Renal cortical epithelial cell (primary cell): ENCODE data around the gene PLEKHA6. TPM values are rescaled to one million over a fixed set of nuclear protein-coding genes. Genes with fewer than 3 reads are reported as not detected.

Experiments
- DNase-seq: peaks from one replicate; pipeline ENCODE4 v3.0.0-alpha.2; 2011; ENCODE audit warnings: low read depth
- total RNA-seq: library from RNA; depleted of rRNA; stranded (reverse); fragments of >200 nt; gene quantifications from 2 replicates; pipeline ENCODE4 v1.2.3, GENCODE V29; 2014

Gene PLEKHA6
- total RNA-seq, 1 donor from 2014 or later, result 26.8 TPM

DNA sequence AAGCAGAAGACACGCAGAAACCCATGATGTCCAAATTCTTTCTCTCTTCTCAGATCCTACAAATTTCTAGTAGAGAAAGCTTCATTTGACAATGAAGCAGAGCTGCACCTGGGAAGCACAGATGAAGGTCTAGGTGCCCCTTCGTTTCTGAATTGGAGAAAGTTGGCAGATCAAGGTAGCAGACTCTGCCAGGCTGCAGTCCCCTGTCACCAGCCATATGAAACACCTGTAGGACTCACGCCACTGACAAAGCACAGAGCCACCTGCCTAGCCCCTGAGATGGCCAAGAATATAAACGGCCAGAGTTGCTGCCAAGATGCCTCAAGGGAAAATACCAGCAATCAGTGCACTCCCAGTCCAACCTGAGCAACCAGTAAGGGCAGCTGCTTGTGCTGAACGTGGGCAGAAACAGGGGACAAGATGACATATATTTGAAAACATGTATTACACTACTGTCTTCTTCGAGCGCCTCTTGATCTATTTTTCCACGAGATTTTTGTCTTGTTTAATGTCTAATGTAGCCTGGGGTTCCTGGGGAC is 20.6 kb upstream of the PLEKHA6 start:
- DNase-seq, result no peak

GRCh38 chr1:204377800-204378668 is 18.3 kb upstream of the PLEKHA6 start:
- peak; percentile 76 for DNase-seq

DNA sequence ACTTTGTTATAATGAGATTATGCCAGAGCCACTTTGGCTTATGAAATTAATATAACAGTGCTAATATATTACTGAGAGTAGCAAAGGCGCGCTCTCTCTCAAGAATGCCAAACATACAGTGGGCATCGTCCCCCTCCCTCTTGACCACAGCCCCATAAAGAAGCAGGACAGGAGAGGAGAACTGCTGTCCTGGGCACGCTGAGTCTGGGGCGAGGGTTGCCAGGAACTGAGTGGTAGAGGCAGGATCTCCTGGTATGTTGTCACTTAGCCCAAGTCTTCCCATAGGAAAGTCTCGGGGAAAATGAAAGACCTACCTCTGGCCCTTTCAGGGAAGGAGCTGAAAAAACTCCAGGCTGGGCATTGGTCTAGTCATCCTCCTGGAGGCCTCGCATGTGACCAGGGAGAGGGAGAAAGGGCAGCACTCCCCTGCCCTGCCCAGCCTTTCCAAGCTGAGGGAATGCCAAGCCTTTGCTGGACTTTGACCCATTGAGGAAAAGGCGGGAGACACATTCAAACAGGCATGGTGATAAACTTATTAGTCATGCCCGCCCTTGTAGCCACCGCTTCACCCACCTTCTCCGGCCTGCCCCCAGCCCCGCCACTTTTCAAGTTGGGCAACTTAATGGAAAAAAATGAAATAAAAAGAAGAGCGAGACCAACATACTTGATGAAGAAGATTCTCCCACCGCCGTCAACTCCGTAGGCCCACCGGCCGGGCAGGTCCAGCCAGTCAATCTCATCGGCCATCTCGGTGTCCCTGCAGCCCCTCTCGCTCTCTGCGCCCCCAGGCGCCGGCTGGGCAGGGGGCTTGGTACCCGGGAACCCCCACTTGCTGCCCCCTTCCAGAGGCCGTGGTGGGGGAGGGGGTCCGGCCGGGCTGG is 17.4 kb upstream of the PLEKHA6 start:
- peak; percentile 89 for DNase-seq

DNA sequence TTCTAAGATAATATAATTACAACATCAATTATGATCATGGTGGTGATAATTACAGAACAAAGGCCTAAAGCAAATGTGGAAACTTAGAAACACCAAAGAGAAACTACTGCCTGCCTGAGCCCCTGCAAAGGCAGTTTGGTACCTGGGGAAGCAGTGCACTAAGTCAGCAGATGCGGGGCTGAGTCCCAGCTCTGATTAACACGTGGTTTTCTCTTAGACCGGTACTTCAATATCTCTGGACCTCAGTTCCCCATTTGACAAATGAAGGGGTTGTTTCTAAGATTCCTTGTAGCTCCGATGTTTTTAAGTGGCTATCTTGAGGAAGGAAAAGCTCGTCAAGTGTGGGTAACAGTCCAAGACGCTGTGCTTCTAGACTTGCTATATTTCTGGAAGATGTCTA is 16.7 kb upstream of the PLEKHA6 start:
- DNase-seq, result no peak

GRCh38 chr1:204373911-204374310 is 14.2 kb upstream of the PLEKHA6 start:
- no peak for DNase-seq

- DNase-seq, result no peak
These were observed 10.4 kb upstream of the PLEKHA6 start for GRCh38 chr1:204370176-204370575.

- no peak for DNase-seq
These were observed 9.4 kb upstream of the PLEKHA6 start for GRCh38 chr1:204368996-204369726.

DNA sequence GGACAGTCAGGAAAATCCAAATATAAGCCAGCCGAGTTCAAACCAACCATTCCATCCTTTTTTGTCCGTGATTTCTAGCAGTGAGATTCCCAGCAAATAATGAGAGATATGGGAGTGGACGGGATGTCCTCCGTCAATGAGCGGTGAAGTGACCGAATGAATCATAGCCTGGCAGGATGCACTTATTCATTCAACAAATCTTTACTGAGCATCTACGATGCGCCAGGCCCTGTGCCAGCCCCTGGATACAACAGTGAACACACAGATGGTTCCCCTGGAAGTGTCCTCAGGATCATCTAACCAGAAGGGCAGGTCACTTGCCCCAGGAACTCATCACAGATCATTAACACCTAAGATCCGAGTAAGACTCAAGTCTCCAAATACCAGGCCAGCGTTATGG is 8.2 kb upstream of the PLEKHA6 start:
- no peak for DNase-seq

DNA sequence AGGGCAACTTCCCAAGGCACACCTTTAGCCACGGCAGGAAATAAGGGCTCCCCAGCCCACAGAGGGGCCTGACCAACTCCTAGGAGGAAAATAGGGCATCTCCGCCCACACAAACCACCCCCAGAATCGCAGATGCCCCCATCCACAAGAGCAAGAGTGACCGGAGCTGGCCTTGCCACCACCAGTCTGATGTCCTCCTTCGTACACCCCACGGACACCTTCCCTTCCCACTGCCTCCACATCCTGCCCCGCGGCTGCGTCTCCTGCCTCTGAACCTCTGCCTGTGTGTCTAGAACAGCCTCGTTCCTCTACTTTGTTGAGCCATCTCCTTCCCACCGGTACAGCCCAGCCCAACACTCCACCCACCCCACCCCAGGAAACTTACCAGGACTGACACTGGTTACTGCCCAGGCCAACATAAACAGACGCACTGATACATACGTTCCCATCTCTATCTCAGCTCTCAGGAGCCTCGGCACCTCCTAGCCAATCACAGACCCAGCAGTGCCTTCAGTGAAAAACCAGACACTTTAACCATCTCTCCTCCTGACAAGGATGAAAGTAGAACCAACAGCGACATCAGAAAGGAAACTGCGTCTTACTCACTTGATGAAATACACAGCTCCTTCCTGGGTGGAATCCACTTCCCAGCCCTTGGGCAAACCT is 7.6 kb upstream of the PLEKHA6 start:
- no peak for DNase-seq

DNA sequence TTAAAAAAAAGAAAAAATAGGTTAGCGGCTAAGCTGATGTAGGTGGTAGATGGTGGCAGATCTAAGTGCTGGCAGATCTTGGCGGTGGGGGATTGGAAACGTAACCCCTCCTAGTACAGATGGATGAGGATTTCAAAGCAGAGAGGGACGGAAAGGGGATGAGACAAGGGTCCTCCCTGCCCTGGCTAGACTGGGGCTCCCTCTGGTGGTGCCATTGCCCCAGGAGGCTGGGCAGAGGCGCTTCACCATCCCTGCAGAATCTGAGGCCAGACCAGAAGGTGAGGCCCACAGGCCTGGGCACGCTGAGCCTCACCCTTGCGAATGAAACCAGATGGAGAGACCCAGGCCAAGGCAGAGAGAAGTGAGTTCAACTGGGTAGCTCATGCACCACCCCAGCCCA is 7.0 kb upstream of the PLEKHA6 start:
- DNase-seq, result no peak

- DNase-seq, result peak; percentile 62
These were observed 3.8 kb upstream of the PLEKHA6 start for GRCh38 chr1:204363335-204364114.

GRCh38 chr1:204362984-204363334 is 3.2 kb upstream of the PLEKHA6 start:
- DNase-seq, result no peak

- no peak for DNase-seq
These were observed 2.1 kb upstream of the PLEKHA6 start for GRCh38 chr1:204361781-204362180.

- no peak for DNase-seq
These were observed 1.6 kb upstream of the PLEKHA6 start for GRCh38 chr1:204361341-204361771.

DNA sequence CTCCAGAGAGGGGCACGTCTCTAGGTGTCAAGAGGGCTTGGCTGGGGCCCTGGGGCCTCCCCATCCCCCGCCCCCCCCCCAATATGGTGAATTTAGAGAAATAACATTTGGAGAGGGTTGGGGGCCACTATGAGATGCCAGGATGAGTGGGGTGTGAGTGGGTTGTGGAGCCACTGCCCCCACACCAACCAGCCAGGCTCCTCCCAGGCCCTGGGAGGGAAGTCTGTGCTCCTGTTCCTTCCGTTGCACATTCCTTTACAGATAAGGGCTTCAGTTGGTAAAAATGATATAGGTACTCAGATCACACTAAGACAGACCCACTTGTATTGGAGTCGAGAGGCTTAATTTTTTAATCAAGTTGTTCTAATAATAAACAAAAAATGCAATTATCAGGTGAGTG is 585 bp upstream of the PLEKHA6 start:
- no peak for DNase-seq

GRCh38 chr1:204359131-204359473 is 627 bp downstream of the PLEKHA6 start:
- DNase-seq, result no peak

DNA sequence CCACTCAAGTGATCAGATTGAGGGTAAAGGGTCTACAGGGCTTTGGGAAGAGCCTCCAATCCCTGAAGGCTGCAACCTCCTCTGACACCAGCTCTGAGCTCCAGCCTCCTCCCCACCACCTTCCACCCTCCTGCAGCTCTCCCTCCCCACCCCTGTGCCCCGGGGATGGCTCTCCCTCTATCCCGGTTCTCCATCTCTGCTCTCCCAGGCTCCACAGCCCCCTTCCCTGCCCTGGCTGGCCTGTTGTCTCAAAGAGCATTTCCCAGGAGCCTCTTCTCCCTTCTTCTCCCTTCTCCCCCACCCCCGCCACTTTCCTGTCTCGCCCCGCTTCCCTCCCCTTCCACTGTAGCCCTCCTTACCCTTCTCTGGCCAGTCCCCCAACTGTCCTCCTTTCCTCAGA is 1.1 kb downstream of the PLEKHA6 start:
- no peak for DNase-seq

DNA sequence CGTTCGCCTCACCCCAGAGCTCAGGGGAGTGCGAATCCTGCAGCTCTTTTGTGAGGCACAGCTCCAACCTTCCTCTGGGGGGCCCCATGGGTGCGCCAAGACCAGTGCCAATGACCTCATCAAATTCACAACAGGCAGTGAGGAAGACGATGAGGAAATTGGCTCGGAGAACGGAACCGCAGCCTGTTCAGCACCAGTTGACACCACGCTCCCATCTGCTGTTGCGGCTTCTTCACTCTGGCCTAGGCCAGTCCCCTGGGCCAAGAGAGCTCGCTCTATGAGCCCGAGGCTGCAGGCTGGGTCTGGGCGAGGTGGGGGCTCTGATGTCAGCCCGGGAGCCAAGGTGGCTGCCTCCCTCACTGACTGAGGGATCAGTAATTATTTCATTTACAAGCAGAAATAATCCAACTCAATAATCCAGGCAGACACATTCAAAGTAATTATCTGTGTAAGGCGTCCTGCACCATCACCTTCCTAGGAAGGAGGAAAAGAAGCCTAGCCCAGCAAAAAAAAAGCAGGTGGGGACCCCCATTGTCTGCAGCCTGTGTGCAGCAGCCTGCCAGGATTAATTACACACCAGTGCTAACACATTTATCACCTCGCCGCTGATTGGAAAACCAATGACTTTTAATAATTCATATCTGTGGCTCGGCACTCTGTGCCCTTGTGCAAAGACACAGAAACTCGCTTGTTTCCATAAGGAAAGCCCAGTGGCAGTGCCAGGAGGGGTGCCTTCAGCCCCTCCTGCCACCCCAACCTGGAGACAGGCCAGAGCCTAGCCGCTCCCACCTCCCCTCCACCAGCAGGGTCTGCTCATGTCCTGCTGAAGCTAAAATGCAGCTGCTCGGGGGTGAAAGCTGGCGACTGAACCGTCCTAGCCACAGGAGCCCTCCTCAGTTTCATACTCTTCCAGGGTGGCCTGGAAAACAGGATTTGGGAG is 1.9 kb downstream of the PLEKHA6 start:
- no peak for DNase-seq

DNA sequence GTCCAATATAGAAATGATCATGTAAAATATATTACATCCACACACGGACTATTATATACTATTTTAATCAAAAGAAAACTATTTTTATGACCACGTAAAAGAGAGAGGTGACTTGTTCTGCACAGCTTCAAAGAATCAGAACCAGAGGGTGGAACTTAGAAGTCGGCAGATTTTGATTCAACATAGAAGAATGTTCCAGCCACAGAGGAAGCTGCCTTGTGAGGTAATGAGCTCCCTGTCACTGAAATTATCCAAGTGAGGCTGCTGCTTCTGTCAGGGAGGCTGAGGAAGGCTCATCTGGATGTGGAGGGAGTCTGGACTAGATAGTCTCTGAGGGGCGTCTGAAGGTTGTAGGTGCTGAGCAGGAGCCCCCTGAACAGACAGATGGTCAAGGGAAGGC is 2.7 kb downstream of the PLEKHA6 start:
- peak; percentile 36 for DNase-seq

- no peak for DNase-seq
These were observed 3.8 kb downstream of the PLEKHA6 start for GRCh38 chr1:204355913-204356312.
